Tibial nerve (tissue), 4 donors: ENCODE results near the gene SFRP5. TPM values are rescaled to one million over a fixed set of nuclear protein-coding genes. Genes with fewer than 3 reads are reported as not detected.

Experiments used
- DNase-seq, 2 donors: peaks; one replicate each; pipeline ENCODE4 v3.0.0-alpha.2; 2019; ENCODE audit warnings: low spot score in 2 of 2
- H3K27ac ChIP-seq, 4 donors: fragments of 200-600 bp; sonication (generic) in 3 of 4; one replicate each; pipeline ENCODE4 v1.5.1; 2017 to 2019; ENCODE audit warnings: mild to moderate bottlenecking in 1 of 4
- H3K27me3 ChIP-seq, 2 donors: fragments of 200-600 bp; sonication (generic) in 1 of 2; one replicate each; pipeline versions ENCODE4 v1.5.1 to v1.6.0; 2017 to 2019
- H3K36me3 ChIP-seq, 3 donors: fragments of 200-600 bp; sonication (generic); one replicate each; pipeline ENCODE4 v1.5.1; 2018 to 2019
- H3K4me1 ChIP-seq, 4 donors: fragments of 200-600 bp; sonication (generic) in 3 of 4; one replicate each; pipeline ENCODE4 v1.5.1; 2017 to 2019
- H3K4me3 ChIP-seq, 4 donors: fragments of 200-600 bp; sonication (generic) in 3 of 4; one replicate each; pipeline ENCODE4 v1.5.1; 2017 to 2019; ENCODE audit warnings: mild to moderate bottlenecking in 1 of 4, moderate library complexity in 1 of 4
- H3K9me3 ChIP-seq, 4 donors: fragments of 200-600 bp; sonication (generic) in 3 of 4; one replicate each; pipeline ENCODE4 v1.5.1; 2017 to 2019
- CTCF ChIP-seq, 5 experiments: fragments of 200-600 bp in 3 of 5; fragments of 450-650 bp in 2 of 5; sonication (generic) in 3 of 5; IDR thresholded peaks; one replicate each; pipeline ENCODE4 v1.5.1; 2016 to 2019; ENCODE audit warnings: antibody characterized with exemption in 5 of 5, mild to moderate bottlenecking in 3 of 5, moderate library complexity in 2 of 5
- EP300 ChIP-seq, 2 donors: sonication (generic); formaldehyde crosslinking; IDR thresholded peaks; one replicate each; pipeline ENCODE4 v1.6.1; 2017; ENCODE audit warnings: antibody characterized with exemption in 2 of 2, mild to moderate bottlenecking in 1 of 2
- POLR2A ChIP-seq, 2 donors: fragments of 450-650 bp; IDR thresholded peaks; one replicate each; pipeline ENCODE4 v1.6.1; 2017; ENCODE audit warnings: antibody characterized with exemption in 2 of 2, mild to moderate bottlenecking in 2 of 2, moderate library complexity in 2 of 2
- WGBS, 2 donors: methylation state at CpG; one replicate each; pipeline ENCODE4 v1.1.5; 2018; 5-methylcytosine and 5-hydroxymethylcytosine counted together
- total RNA-seq, 4 donors: library from RNA; depleted of rRNA; stranded (reverse); fragments of >200 nt; gene quantifications; one replicate each; pipeline ENCODE4 v1.1.0, GENCODE V29; 2016

Gene SFRP5
- total RNA-seq, 4 donors from 2014 or later: 183 to 530 (median 479) TPM

GRCh38 chr10:97763411-97763810 lies 8.4 kb downstream of the SFRP5 start:
- Histone ChIP-seq H3K36me3 (peaks cover 0 to 41% (median 0%) of the 10 kb centered on the region in 3 donors), H3K4me3 (no peak overlapping the region), H3K27me3 (no peaks in the 10 kb centered on the region), H3K27ac (peak overlapping the region; percentile 57 to 91 (median 82)), H3K9me3 (no peaks in the 10 kb centered on the region), H3K4me1 (peaks cover 2 to 93% (median 50%) of the 10 kb centered on the region in 4 donors)
- 50 to 52% methylated on average over 2 of the region's 2 CpGs for WGBS, 2 donors
- TF ChIP-seq POLR2A (IDR thresholded peaks at IDR 0.05): no peak
- no peak for TF ChIP-seq CTCF (IDR thresholded peaks at IDR 0.05)
- no peak for TF ChIP-seq EP300 (IDR thresholded peaks at IDR 0.05)
- DNase-seq: no peak

GRCh38 chr10:97762816-97763215 lies 9.0 kb downstream of the SFRP5 start:
- Histone ChIP-seq H3K9me3 (no peaks in the 10 kb centered on the region), H3K4me1 (peaks cover 2 to 88% (median 50%) of the 10 kb centered on the region in 4 donors), H3K27ac (peak overlapping the region; percentile 57 to 92 (median 84)), H3K4me3 (no peak overlapping the region), H3K27me3 (no peaks in the 10 kb centered on the region), H3K36me3 (peaks cover 0 to 42% (median 2%) of the 10 kb centered on the region in 3 donors)
- TF ChIP-seq EP300 (IDR thresholded peaks at IDR 0.05) (peak; percentile 25 to 94), POLR2A (IDR thresholded peaks at IDR 0.05) (no peak), CTCF (IDR thresholded peaks at IDR 0.05) (peak in 2 of 5 experiments; percentile 5 to 19)
- 28 to 42% methylated on average over 5 of the region's 5 CpGs for WGBS, 2 donors
- DNase-seq: peak in 1 of 2 donors; percentile 44

GRCh38 chr10:97762056-97762455 lies 9.7 kb downstream of the SFRP5 start:
- no peak for DNase-seq
- H3K27me3 ChIP-seq: no peaks in the 10 kb centered on the region
- no peaks in the 10 kb centered on the region for H3K9me3 ChIP-seq
- no peak overlapping the region for H3K4me3 ChIP-seq
- peak overlapping the region; percentile 44 to 92 (median 84) for H3K27ac ChIP-seq
- peaks cover 2 to 80% (median 50%) of the 10 kb centered on the region in 4 donors for H3K4me1 ChIP-seq
- TF ChIP-seq EP300 (IDR thresholded peaks at IDR 0.05): no peak
- no peak for TF ChIP-seq POLR2A (IDR thresholded peaks at IDR 0.05)
- TF ChIP-seq CTCF (IDR thresholded peaks at IDR 0.05): no peak
- 65 to 73% methylated on average over 10 of the region's 10 CpGs for WGBS, 2 donors
- peaks cover 0 to 43% (median 9%) of the 10 kb centered on the region in 3 donors for H3K36me3 ChIP-seq

- no peaks in the 10 kb centered on the region for H3K9me3 ChIP-seq
- H3K27me3 ChIP-seq: no peaks in the 10 kb centered on the region
- 91 to 93% methylated on average over 8 of the region's 8 CpGs for WGBS, 2 donors
- TF ChIP-seq EP300 (IDR thresholded peaks at IDR 0.05) (no peak), POLR2A (IDR thresholded peaks at IDR 0.05) (no peak), CTCF (IDR thresholded peaks at IDR 0.05) (no peak)
- DNase-seq: no peak
- H3K36me3 ChIP-seq: peaks cover 0 to 45% (median 11%) of the 10 kb centered on the region in 3 donors
- no peak overlapping the region for H3K4me3 ChIP-seq
- H3K27ac ChIP-seq: peak overlapping the region; percentile 76 to 92 (median 84)
- H3K4me1 ChIP-seq: peaks cover 2 to 73% (median 50%) of the 10 kb centered on the region in 4 donors
Measured at GRCh38 chr10:97761331-97761865, 10.4 kb downstream of the SFRP5 start.

GRCh38 chr10:97760461-97761257 lies 11.1 kb downstream of the SFRP5 start:
- H3K36me3 ChIP-seq: peaks cover 0 to 53% (median 18%) of the 10 kb centered on the region in 3 donors
- H3K27me3 ChIP-seq: no peaks in the 10 kb centered on the region
- WGBS, 2 donors: 45 to 47% methylated on average over 7 to 11 of the region's 11 CpGs
- DNase-seq: no peak
- H3K4me3 ChIP-seq: no peak overlapping the region
- TF ChIP-seq EP300 (IDR thresholded peaks at IDR 0.05): no peak
- peaks cover 2 to 66% (median 49%) of the 10 kb centered on the region in 4 donors for H3K4me1 ChIP-seq
- no peaks in the 10 kb centered on the region for H3K9me3 ChIP-seq
- H3K27ac ChIP-seq: peak overlapping the region; percentile 76 to 92 (median 84)
